H9 (cell line): Measurements from ENCODE around the gene B3GNT7. TPM values are rescaled to one million over a fixed set of nuclear protein-coding genes. Genes with fewer than 3 reads are reported as not detected.

ENCODE experiments used
- DNase-seq: peaks from one replicate; pipeline ENCODE4 v3.0.0-alpha.2; 2017
- H2AFZ ChIP-seq: one replicate; pipeline ENCODE4 v1.6.1; 2013; ENCODE audit warnings: mild to moderate bottlenecking, low read length, control low read depth, moderate library complexity
- H2AK5ac ChIP-seq: 2 replicates; pipeline ENCODE4 v1.6.1; 2013; ENCODE audit warnings: low read length, control low read depth, mixed read lengths; ENCODE audit not compliant: insufficient read length
- H2BK120ac ChIP-seq: one replicate; pipeline ENCODE4 v1.6.1; 2013; ENCODE audit warnings: low read depth, mild to moderate bottlenecking, low read length, control low read depth, inconsistent platforms; ENCODE audit not compliant: poor library complexity, severe bottlenecking
- H2BK12ac ChIP-seq: 2 replicates; pipeline ENCODE4 v1.6.1; 2013; ENCODE audit warnings: low read length, control low read depth, mixed read lengths, low read depth; ENCODE audit not compliant: insufficient read length
- H2BK15ac ChIP-seq: 2 replicates; pipeline ENCODE4 v1.6.1; 2013; ENCODE audit warnings: low read depth, low read length, control low read depth
- H2BK20ac ChIP-seq: one replicate; pipeline ENCODE4 v1.6.1; 2013; ENCODE audit warnings: low read depth, mild to moderate bottlenecking, low read length, control low read depth, inconsistent platforms; ENCODE audit not compliant: poor library complexity, severe bottlenecking
- H2BK5ac ChIP-seq: 2 replicates; pipeline ENCODE4 v1.6.1; 2013; ENCODE audit warnings: low read length, control low read depth, mixed read lengths; ENCODE audit not compliant: insufficient read length
- H3K14ac ChIP-seq: 2 replicates; pipeline ENCODE4 v1.6.1; 2013; ENCODE audit warnings: low read length, control low read depth; ENCODE audit not compliant: insufficient read depth
- H3K18ac ChIP-seq: 2 replicates; pipeline ENCODE4 v1.6.1; 2013; ENCODE audit warnings: low read depth, mild to moderate bottlenecking, mixed read lengths, low read length, control low read depth; ENCODE audit not compliant: insufficient read length
- H3K23ac ChIP-seq: 2 replicates; pipeline ENCODE4 v1.6.1; 2013; ENCODE audit warnings: low read length, control low read depth, mixed read lengths, low read depth; ENCODE audit not compliant: insufficient read length
- H3K23me2 ChIP-seq: 2 replicates; pipeline ENCODE4 v1.6.1; 2013; ENCODE audit warnings: low read depth, mild to moderate bottlenecking, mixed read lengths, low read length, control low read depth; ENCODE audit not compliant: insufficient read length, poor library complexity, severe bottlenecking
- H3K27ac ChIP-seq: 2 replicates; pipeline ENCODE4 v1.5.1; 2013; ENCODE audit warnings: low read length, control low read depth, mixed read lengths, low read depth; ENCODE audit not compliant: insufficient read length
- H3K27me3 ChIP-seq: 2 replicates; pipeline ENCODE4 v1.6.1; 2013; ENCODE audit warnings: low read length, control low read depth, inconsistent platforms; ENCODE audit not compliant: insufficient read depth
- H3K4ac ChIP-seq: 2 replicates; pipeline ENCODE4 v1.6.1; 2013; ENCODE audit warnings: low read depth, mild to moderate bottlenecking, control low read depth, inconsistent platforms, low read length, moderate library complexity
- H3K4me1 ChIP-seq: 2 replicates; pipeline ENCODE4 v1.6.1; 2013; ENCODE audit warnings: low read length, control low read depth, inconsistent platforms; ENCODE audit not compliant: insufficient read depth
- H3K4me2 ChIP-seq: 2 replicates; pipeline ENCODE4 v1.6.1; 2013; ENCODE audit warnings: low read length, control low read depth, mixed read lengths; ENCODE audit not compliant: insufficient read length, insufficient read depth
- H3K56ac ChIP-seq: 2 replicates; pipeline ENCODE4 v1.6.1; 2013; ENCODE audit warnings: low read depth, mild to moderate bottlenecking, mixed read lengths, low read length, control low read depth; ENCODE audit not compliant: insufficient read length
- H3K79me1 ChIP-seq: 2 replicates; pipeline ENCODE4 v1.6.1; 2013; ENCODE audit warnings: low read depth, mild to moderate bottlenecking, moderate library complexity, low read length, control low read depth, inconsistent platforms; ENCODE audit not compliant: insufficient read depth, poor library complexity, severe bottlenecking
- H3K79me2 ChIP-seq: 2 replicates; pipeline ENCODE4 v1.6.1; 2013; ENCODE audit warnings: low read length, control low read depth, inconsistent platforms; ENCODE audit not compliant: insufficient read depth
- H3K9ac ChIP-seq: 2 replicates; pipeline ENCODE4 v1.6.1; 2013; ENCODE audit warnings: low read length, control low read depth, mixed read lengths; ENCODE audit not compliant: insufficient read length; ENCODE audit errors: extremely low read depth
- H3K9me3 ChIP-seq: one replicate; pipeline ENCODE4 v1.6.1; 2013; ENCODE audit warnings: low read depth, low read length, inconsistent platforms; ENCODE audit not compliant: control insufficient read depth
- H3T11ph ChIP-seq: one replicate; pipeline ENCODE4 v1.6.1; 2013; ENCODE audit warnings: mild to moderate bottlenecking, low read length, control low read depth, inconsistent platforms
- H4K20me1 ChIP-seq: one replicate; pipeline ENCODE4 v1.6.1; 2013; ENCODE audit not compliant: control insufficient read depth, insufficient read length, insufficient read depth
- H4K5ac ChIP-seq: 2 replicates; pipeline ENCODE4 v1.6.1; 2013; ENCODE audit warnings: low read depth, mild to moderate bottlenecking, mixed read lengths, low read length, control low read depth; ENCODE audit not compliant: insufficient read length
- H4K8ac ChIP-seq: replicated peaks from 2 replicates; pipeline ENCODE4 v1.6.1; 2013; ENCODE audit warnings: low read length, control low read depth, mixed read lengths, low read depth; ENCODE audit not compliant: insufficient read length
- H4K91ac ChIP-seq: 2 replicates; pipeline ENCODE4 v1.6.1; 2013; ENCODE audit warnings: low read depth, mild to moderate bottlenecking, moderate library complexity, mixed read lengths, low read length, control low read depth; ENCODE audit not compliant: insufficient read length
- H3K27ac Mint-ChIP-seq, 3 experiments: 2 replicates in 2 of 3; 3 replicates in 1 of 3; pipeline ENCODE4 v1.8.0; 2020 to 2021; ENCODE audit warnings: mixed read lengths in 3 of 3, mild to moderate bottlenecking in 1 of 3, moderate library complexity in 1 of 3
- H3K27me3 Mint-ChIP-seq: 2 replicates; pipeline ENCODE4 v1.8.0; 2021; ENCODE audit warnings: low read depth, mild to moderate bottlenecking, moderate library complexity, mixed read lengths
- H3K36me3 Mint-ChIP-seq, 3 experiments: 2 replicates in 2 of 3; 3 replicates in 1 of 3; pipeline ENCODE4 v1.8.0; 2020 to 2021; ENCODE audit warnings: low read depth in 3 of 3, mixed read lengths in 3 of 3; ENCODE audit not compliant: insufficient read depth in 1 of 3
- H3K4me1 Mint-ChIP-seq, 2 experiments: 2 replicates each; pipeline ENCODE4 v1.8.0; 2020; ENCODE audit warnings: mixed read lengths in 2 of 2
- H3K4me3 Mint-ChIP-seq, 2 experiments: 2 replicates in 1 of 2; 3 replicates in 1 of 2; pipeline ENCODE4 v1.8.0; 2020 to 2021; ENCODE audit warnings: mild to moderate bottlenecking in 2 of 2, mixed read lengths in 2 of 2, moderate library complexity in 1 of 2
- H3K9me3 Mint-ChIP-seq, 2 experiments: 2 replicates in 1 of 2; 3 replicates in 1 of 2; pipeline ENCODE4 v1.8.0; 2020; ENCODE audit warnings: mild to moderate bottlenecking in 2 of 2, mixed read lengths in 2 of 2, moderate library complexity in 1 of 2
- WGBS: extraction: QIAGEN DNeasy Blood & Tissue Kit; methylation state at CpG from one replicate; pipeline ENCODE4 v1.1.7; 2013; ENCODE audit warnings: missing lambda C conversion rate, low lambda C conversion rate, mixed read lengths; ENCODE audit not compliant: insufficient read length; ENCODE audit errors: extremely low coverage; 5-methylcytosine and 5-hydroxymethylcytosine counted together
- total RNA-seq: library from RNA; stranded (reverse); gene quantifications from 2 replicates; pipeline ENCODE4 v1.2.1, GENCODE V29; 2021
- TF ChIP-seq, protein P1 (sequence below): fragments of 200-600 bp; sonication (generic); conservative IDR thresholded peaks from 3 replicates; pipeline ENCODE4 v1.8.0; 2021; ENCODE audit warnings: antibody characterized with exemption, mild to moderate bottlenecking

Gene B3GNT7
- total RNA-seq, 1 experiment from 2014 or later, result 42.2 TPM

DNA sequence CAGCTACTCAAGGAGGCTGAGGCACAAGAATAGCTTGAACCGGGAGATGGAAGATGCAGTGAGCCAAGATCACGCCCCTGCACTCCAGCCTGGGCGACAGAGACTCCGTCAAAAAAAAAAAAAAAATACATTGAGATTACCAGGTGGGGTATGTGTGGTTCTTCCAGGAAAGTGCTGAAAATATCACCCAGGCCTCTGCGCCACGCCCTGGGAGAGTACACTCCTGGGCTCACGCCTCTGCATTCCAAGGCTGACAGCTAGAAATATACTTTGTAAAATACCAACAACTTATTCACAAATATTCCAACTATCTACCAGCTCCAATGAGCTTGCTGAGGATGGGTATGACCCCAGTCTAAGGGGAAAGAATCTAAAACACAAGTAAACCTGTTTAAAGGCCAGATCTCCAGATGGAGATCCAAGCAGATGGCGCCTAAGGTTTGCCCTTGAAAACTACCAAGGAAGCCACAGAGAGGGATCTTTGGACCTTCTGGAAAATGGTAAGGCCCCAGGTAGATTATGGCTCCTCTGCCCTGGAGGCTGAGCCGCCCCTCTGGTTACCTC is 21.6 kb upstream of the B3GNT7 start:
- H3K27me3 Mint-ChIP-seq, result no peaks in the 10 kb centered on the region; the same call in 1 of the 2 replicates
- TF ChIP-seq, protein P1, sequence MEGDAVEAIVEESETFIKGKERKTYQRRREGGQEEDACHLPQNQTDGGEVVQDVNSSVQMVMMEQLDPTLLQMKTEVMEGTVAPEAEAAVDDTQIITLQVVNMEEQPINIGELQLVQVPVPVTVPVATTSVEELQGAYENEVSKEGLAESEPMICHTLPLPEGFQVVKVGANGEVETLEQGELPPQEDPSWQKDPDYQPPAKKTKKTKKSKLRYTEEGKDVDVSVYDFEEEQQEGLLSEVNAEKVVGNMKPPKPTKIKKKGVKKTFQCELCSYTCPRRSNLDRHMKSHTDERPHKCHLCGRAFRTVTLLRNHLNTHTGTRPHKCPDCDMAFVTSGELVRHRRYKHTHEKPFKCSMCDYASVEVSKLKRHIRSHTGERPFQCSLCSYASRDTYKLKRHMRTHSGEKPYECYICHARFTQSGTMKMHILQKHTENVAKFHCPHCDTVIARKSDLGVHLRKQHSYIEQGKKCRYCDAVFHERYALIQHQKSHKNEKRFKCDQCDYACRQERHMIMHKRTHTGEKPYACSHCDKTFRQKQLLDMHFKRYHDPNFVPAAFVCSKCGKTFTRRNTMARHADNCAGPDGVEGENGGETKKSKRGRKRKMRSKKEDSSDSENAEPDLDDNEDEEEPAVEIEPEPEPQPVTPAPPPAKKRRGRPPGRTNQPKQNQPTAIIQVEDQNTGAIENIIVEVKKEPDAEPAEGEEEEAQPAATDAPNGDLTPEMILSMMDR, result no peak
- H3K9me3 ChIP-seq, result no peaks in the 10 kb centered on the region
- no peak overlapping the region for H4K91ac ChIP-seq
- no peak overlapping the region for H2AFZ ChIP-seq
- H2BK12ac ChIP-seq, result no peak overlapping the region
- H3K27me3 ChIP-seq, result no peaks in the 10 kb centered on the region
- H3K36me3 Mint-ChIP-seq, result peaks cover 0 to 5% (median 4%) of the 10 kb centered on the region in 3 experiments; a peak in 5 of 7 replicates
- no peak overlapping the region for H4K5ac ChIP-seq
- H3K27ac ChIP-seq, result no peak overlapping the region
- H2BK20ac ChIP-seq, result no peak overlapping the region
- H4K8ac ChIP-seq, result no peak overlapping the region
- no peak overlapping the region for H3K23ac ChIP-seq
- no peak overlapping the region for H3K9ac ChIP-seq
- no peak overlapping the region for H3K4me3 Mint-ChIP-seq
- no peak overlapping the region for H3K14ac ChIP-seq
- no peak overlapping the region for H3K4me2 ChIP-seq
- DNase-seq, result no peak
- H3K79me2 ChIP-seq, result no peaks in the 10 kb centered on the region
- H3K9me3 Mint-ChIP-seq, result peaks cover 1 to 3% of the 10 kb centered on the region in 2 experiments; a peak in 1 of 5 replicates
- H2AK5ac ChIP-seq, result no peak overlapping the region
- H3K79me1 ChIP-seq, result no peaks in the 10 kb centered on the region
- no peak overlapping the region for H3T11ph ChIP-seq
- WGBS, result no CpG with 5 or more reads among the region's 9 CpGs
- H3K4ac ChIP-seq, result no peak overlapping the region
- no peaks in the 10 kb centered on the region for H4K20me1 ChIP-seq
- peak overlapping the region in 2 of 3 experiments; percentile 31 to 80; a peak in 2 of 7 replicates for H3K27ac Mint-ChIP-seq
- no peak overlapping the region for H3K56ac ChIP-seq
- no peak overlapping the region for H2BK120ac ChIP-seq
- H2BK15ac ChIP-seq, result no peak overlapping the region
- no peak overlapping the region for H2BK5ac ChIP-seq
- H3K4me1 ChIP-seq, result peaks cover 15% of the 10 kb centered on the region; the same call in 1 of the 2 replicates
- peaks cover 4% of the 10 kb centered on the region for H3K23me2 ChIP-seq
- peaks cover 55 to 64% of the 10 kb centered on the region in 2 experiments for H3K4me1 Mint-ChIP-seq
- no peak overlapping the region for H3K18ac ChIP-seq
